HG03280 (cell line): Measurements from ENCODE around the gene LTB.

Experiments used
- ATAC-seq: cut with Tn5 transposase; IDR thresholded peaks from one replicate; pipeline ENCODE4 v1.9.1; 2021; ENCODE audit warnings: mild to moderate bottlenecking, moderate library complexity; ENCODE audit not compliant: unreplicated experiment

Gene LTB

DNA sequence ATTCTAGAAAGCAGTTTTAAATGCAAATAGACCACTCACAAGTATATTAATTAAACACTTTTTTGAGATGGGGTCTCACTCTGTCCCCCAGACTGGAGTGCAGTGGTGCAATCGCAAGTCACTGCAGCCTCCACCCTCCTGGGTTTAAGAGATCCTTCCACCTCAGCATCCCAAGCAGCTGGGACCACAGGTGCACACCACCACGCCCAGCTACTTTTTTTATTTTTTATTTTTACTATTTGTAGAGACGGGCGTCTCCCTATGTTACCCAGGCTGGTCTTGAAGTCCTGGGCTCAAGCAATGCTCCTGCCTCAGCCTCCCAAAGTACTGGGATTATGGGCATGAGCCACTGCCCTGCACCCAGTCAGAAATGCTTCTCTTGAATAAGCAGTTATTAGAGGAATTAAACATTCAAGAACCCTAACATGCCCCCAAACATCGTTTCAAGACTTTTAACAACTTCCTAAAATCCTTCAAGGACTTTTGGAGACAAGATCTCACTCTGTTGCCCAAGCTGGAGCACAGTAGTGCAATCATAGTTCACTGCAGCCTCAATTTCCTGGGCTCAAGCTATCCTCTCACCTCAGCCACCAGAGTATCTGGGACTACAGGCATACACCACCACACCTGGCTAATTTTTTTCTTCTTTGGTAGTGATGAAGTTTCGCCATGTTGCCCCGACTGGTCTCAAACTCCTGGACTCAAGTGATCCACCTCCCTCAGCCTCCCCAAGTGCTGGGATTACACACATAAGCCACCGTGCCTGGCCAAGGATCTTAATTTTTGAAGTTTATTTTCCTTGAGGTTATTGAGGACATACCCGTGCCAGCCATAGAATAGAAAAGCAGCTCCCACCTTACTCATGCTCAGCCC is 50.2 kb downstream of the LTB start:
- ATAC-seq = no peak

DNA sequence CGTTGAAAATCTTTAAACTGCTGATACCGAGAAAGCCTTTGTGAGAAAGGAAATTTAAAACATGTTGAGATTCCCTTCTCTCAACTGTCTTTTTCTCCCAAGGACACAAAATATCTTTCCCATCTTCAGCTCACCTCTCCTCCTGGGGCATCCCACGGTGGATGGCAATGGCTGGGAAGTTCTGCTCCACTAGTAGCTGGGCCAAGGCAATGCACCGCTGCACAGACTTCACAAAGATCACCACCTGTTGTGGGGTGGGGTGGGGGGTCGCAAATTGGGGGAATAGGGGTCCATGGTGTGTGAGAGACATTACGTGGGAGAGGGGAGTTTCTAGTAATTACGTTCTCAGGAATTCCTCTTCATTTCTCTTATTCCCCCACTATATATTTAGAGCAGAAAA is 51.1 kb downstream of the LTB start:
- no peak for ATAC-seq

DNA sequence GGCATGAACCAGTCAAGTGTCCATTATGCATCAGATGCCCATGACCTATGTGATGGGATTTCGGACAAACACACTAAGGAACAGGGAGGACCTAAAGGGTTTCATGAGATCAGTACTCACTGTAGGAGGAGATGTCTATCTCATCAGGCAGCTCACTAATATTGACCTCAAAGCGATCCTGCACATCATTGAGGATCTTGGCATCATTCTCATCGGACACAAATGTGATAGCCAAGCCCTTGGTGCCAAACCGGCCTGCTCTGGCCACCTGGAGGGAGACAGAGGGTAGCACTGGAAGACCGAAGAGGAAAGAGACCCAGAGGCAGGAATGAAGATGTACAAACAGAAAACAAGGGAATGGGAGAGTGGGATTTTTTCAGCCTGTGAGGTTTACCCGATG is 51.6 kb downstream of the LTB start:
- no peak for ATAC-seq
